ENCODE measurements around the gene ZHX3. TPM values are rescaled to one million over a fixed set of nuclear protein-coding genes. Genes with fewer than 3 reads are reported as not detected.

Gene ZHX3
- total RNA-seq, 1 experiment from 2014 or later = 9.6 TPM

- H3K4me1 Mint-ChIP-seq = peaks cover 13% of the 10 kb centered on the region
- TF ChIP-seq NR1H2 (CRISPR knock-in tag; IDR thresholded peaks at IDR 0.05) = no peak
- no peak for TF ChIP-seq E2F5 (CRISPR knock-in tag; IDR thresholded peaks at IDR 0.05)
- TF ChIP-seq SMAD3 (CRISPR knock-in tag; IDR thresholded peaks at IDR 0.05; ENCODE audit: borderline replicate concordance) = no peak
- TF ChIP-seq ZNF263 (CRISPR knock-in tag; IDR thresholded peaks at IDR 0.05; ENCODE audit: low read depth) = no peak
- TF ChIP-seq ATF3 (CRISPR knock-in tag; conservative IDR thresholded peaks at IDR 0.05) = no peak
- no peak for TF ChIP-seq RORB (CRISPR knock-in tag; IDR thresholded peaks at IDR 0.05)
- TF ChIP-seq TEAD4 (CRISPR knock-in tag; IDR thresholded peaks at IDR 0.05) = no peak
- no peak for TF ChIP-seq ZNF532 (CRISPR knock-in tag; IDR thresholded peaks at IDR 0.05; ENCODE audit: borderline replicate concordance)
- no peak for TF ChIP-seq ZNF121 (CRISPR knock-in tag; IDR thresholded peaks at IDR 0.05)
- TF ChIP-seq TCF7 (CRISPR knock-in tag; IDR thresholded peaks at IDR 0.05; ENCODE audit: low read depth) = no peak
- TF ChIP-seq SMAD4 (CRISPR knock-in tag; IDR thresholded peaks at IDR 0.05) = no peak
- no peak for TF ChIP-seq GABPB1 (CRISPR knock-in tag; IDR thresholded peaks at IDR 0.05)
- TF ChIP-seq IRF2 (CRISPR knock-in tag; IDR thresholded peaks at IDR 0.05; ENCODE audit: borderline replicate concordance, low read depth) = no peak
- no peaks in the 10 kb centered on the region for H3K36me3 Mint-ChIP-seq
- H3K27ac Mint-ChIP-seq = no peak overlapping the region
- no peak for DNase-seq (ENCODE audit: low spot score)
- CTCF ChIA-PET = interaction anchor here (1.0 to 3.8 kb wide), 3 partner anchors 10 to 157 kb away, joined by 5 to 17 read pairs (median 8); partner anchors contain the start of gene LPIN3
- no peak for ATAC-seq
- no peaks in the 10 kb centered on the region for H3K27me3 Mint-ChIP-seq (ENCODE audit: low read depth)
- POLR2A ChIA-PET = no interaction called here
- no peaks in the 10 kb centered on the region for H3K9me3 Mint-ChIP-seq
- no peak overlapping the region for H3K4me3 Mint-ChIP-seq
These were observed 135.0 kb downstream of the ZHX3 start for GRCh38 chr20:41182296-41183212.

- no peak overlapping the region for H3K4me3 Mint-ChIP-seq
- H3K9me3 Mint-ChIP-seq = no peaks in the 10 kb centered on the region
- CTCF ChIA-PET = interaction anchor here (1.0 to 3.8 kb wide), 3 partner anchors 9 to 158 kb away, joined by 5 to 17 read pairs (median 8); partner anchors contain the start of gene LPIN3
- no peak overlapping the region for H3K27ac Mint-ChIP-seq
- H3K4me1 Mint-ChIP-seq = peaks cover 13% of the 10 kb centered on the region
- no peaks in the 10 kb centered on the region for H3K27me3 Mint-ChIP-seq (ENCODE audit: low read depth)
- DNase-seq (ENCODE audit: low spot score) (no peak), ATAC-seq (no peak)
- POLR2A ChIA-PET = no interaction called here
- H3K36me3 Mint-ChIP-seq = peaks cover 1% of the 10 kb centered on the region
- TF ChIP-seq TEAD1 (CRISPR knock-in tag; IDR thresholded peaks at IDR 0.05) (no peak), HMGXB4 (CRISPR knock-in tag; IDR thresholded peaks at IDR 0.05) (no peak), ESRRA (CRISPR knock-in tag; IDR thresholded peaks at IDR 0.05; ENCODE audit: borderline replicate concordance) (no peak), CDX4 (CRISPR knock-in tag; IDR thresholded peaks at IDR 0.05; ENCODE audit: borderline replicate concordance) (no peak), PRDM15 (CRISPR knock-in tag; IDR thresholded peaks at IDR 0.05) (no peak), ZNF232 (CRISPR knock-in tag; IDR thresholded peaks at IDR 0.05) (no peak), EMX1 (CRISPR knock-in tag; IDR thresholded peaks at IDR 0.05) (no peak)
These were observed 136.0 kb downstream of the ZHX3 start for GRCh38 chr20:41181567-41181966.

Data from WTC11 (cell line).